ENCODE data around the gene SPECC1. TPM values are rescaled to one million over a fixed set of nuclear protein-coding genes. Genes with fewer than 3 reads are reported as not detected.

SPECC1 gene
- total and polyA plus RNA-seq, 2 of the 13 experiments (the other 11 are each of a cell fraction or from before 2014, with no cell fraction given), result 2.3 to 6.9 TPM

GRCh38 chr17:20092261-20092867 is 83.2 kb downstream of the SPECC1 start:
- no peak for TF ChIP-seq ZNF235 (CRISPR knock-in tag; IDR thresholded peaks at IDR 0.05; ENCODE audit: borderline replicate concordance)
- TF ChIP-seq CEBPZ (IDR thresholded peaks at IDR 0.05; ENCODE audit: low read length), result no peak
- Histone ChIP-seq H3K9ac (ENCODE audit: insufficient read depth, low read depth, low read length) (no peak overlapping the region), H4K20me1 (ENCODE audit: insufficient read depth, low read length) (no peaks in the 10 kb centered on the region), H2AFZ (ENCODE audit: low read length) (no peak overlapping the region), H3K4me1 (ENCODE audit: insufficient read depth, low read length) (no peaks in the 10 kb centered on the region), H3K27me3 (ENCODE audit: control insufficient read depth in 1 of 2, insufficient read depth in 2 of 2, low read length in 2 of 2) (peaks cover 7 to 32% of the 10 kb centered on the region in 2 experiments), H3K79me2 (ENCODE audit: insufficient read depth, low read length) (no peaks in the 10 kb centered on the region), H3K36me3 (replicated peaks in 1 of 2; ENCODE audit: control insufficient read depth in 1 of 2, insufficient read depth in 2 of 2, low read length in 2 of 2) (no peaks in the 10 kb centered on the region), H3K9me3 (ENCODE audit: low read length) (no peaks in the 10 kb centered on the region), H3K4me3 (replicated peaks in 1 of 3; ENCODE audit: insufficient read depth in 1 of 3, low read depth in 2 of 3, low read length in 3 of 3) (no peak overlapping the region), H3K4me2 (ENCODE audit: low read depth, low read length) (no peak overlapping the region), H3K27ac (ENCODE audit: extremely low read length, insufficient read depth, low read length) (no peak overlapping the region)
- POLR2A ChIA-PET, result no interaction called here
- FAIRE-seq, result no peak
- no peak for ATAC-seq
- in situ Hi-C loops (cut with HindIII; ENCODE audit: extremely low pct_ligation_motif_present, low pct_unique_long_range_greater_than_20kb) (no loop called here), intact Hi-C loops (cut with micrococcal nuclease; ENCODE audit: unreplicated experiment) (no loop called here)
- BruUV-seq (replicated peaks), result no TSS peak
- WGBS (ENCODE audit: low lambda C conversion rate), result 62% methylated on average over 6 of the region's 6 CpGs
- no peak for DNase-seq (ENCODE audit: low spot score)
- CTCF ChIA-PET (ENCODE audit: low intra/inter-chr PET ratio, low total read pairs), result no interaction called here

GRCh38 chr17:20092973-20093626 is 83.9 kb downstream of the SPECC1 start:
- in situ Hi-C loops (cut with HindIII; ENCODE audit: extremely low pct_ligation_motif_present, low pct_unique_long_range_greater_than_20kb) (no loop called here), intact Hi-C loops (cut with micrococcal nuclease; ENCODE audit: unreplicated experiment) (no loop called here)
- Histone ChIP-seq H3K27ac (ENCODE audit: extremely low read length, insufficient read depth, low read length) (no peak overlapping the region), H3K4me2 (ENCODE audit: low read depth, low read length) (no peak overlapping the region), H3K9me3 (ENCODE audit: low read length) (no peaks in the 10 kb centered on the region), H3K4me1 (ENCODE audit: insufficient read depth, low read length) (no peaks in the 10 kb centered on the region), H3K27me3 (ENCODE audit: control insufficient read depth in 1 of 2, insufficient read depth in 2 of 2, low read length in 2 of 2) (peaks cover 6 to 38% of the 10 kb centered on the region in 2 experiments), H3K36me3 (replicated peaks in 1 of 2; ENCODE audit: control insufficient read depth in 1 of 2, insufficient read depth in 2 of 2, low read length in 2 of 2) (no peaks in the 10 kb centered on the region), H3K9ac (ENCODE audit: insufficient read depth, low read depth, low read length) (no peak overlapping the region), H3K4me3 (replicated peaks in 1 of 3; ENCODE audit: insufficient read depth in 1 of 3, low read depth in 2 of 3, low read length in 3 of 3) (no peak overlapping the region), H2AFZ (ENCODE audit: low read length) (no peak overlapping the region), H3K79me2 (ENCODE audit: insufficient read depth, low read length) (no peaks in the 10 kb centered on the region), H4K20me1 (ENCODE audit: insufficient read depth, low read length) (no peaks in the 10 kb centered on the region)
- DNase-seq (ENCODE audit: low spot score), result no peak
- CTCF ChIA-PET (ENCODE audit: low intra/inter-chr PET ratio, low total read pairs), result no interaction called here
- no peak for ATAC-seq
- POLR2A ChIA-PET, result no interaction called here
- no peak for FAIRE-seq
- no TSS peak for BruUV-seq (replicated peaks)
- 0% methylated on average over 1 of the region's 2 CpGs for WGBS (ENCODE audit: low lambda C conversion rate)
- TF ChIP-seq ZNF552 (CRISPR knock-in tag; IDR thresholded peaks at IDR 0.05; ENCODE audit: borderline replicate concordance), result no peak
- TF ChIP-seq ZSCAN20 (CRISPR knock-in tag; IDR thresholded peaks at IDR 0.05; ENCODE audit: borderline replicate concordance), result no peak
- TF ChIP-seq SP2 (CRISPR knock-in tag; IDR thresholded peaks at IDR 0.05), result no peak
- no peak for TF ChIP-seq BRCA1 (CRISPR knock-in tag; IDR thresholded peaks at IDR 0.05)
- TF ChIP-seq ZNF670 (CRISPR knock-in tag; IDR thresholded peaks at IDR 0.05; ENCODE audit: borderline replicate concordance), result no peak
- no peak for TF ChIP-seq ZSCAN22 (CRISPR knock-in tag; IDR thresholded peaks at IDR 0.05)
- TF ChIP-seq TOE1 (CRISPR knock-in tag; IDR thresholded peaks at IDR 0.05), result no peak
- TF ChIP-seq PRDM10 (CRISPR knock-in tag; IDR thresholded peaks at IDR 0.05; ENCODE audit: low read depth), result no peak
- TF ChIP-seq ZFAT (CRISPR knock-in tag; conservative IDR thresholded peaks at IDR 0.05), result no peak
